Nephron (organoid): ENCODE data around the gene AK1.
A peak's percentile ranks its signal among the peaks of the same experiment; 100 is the strongest.

Experiments
- H3K27ac Mint-ChIP-seq, 3 experiments: 2 replicates each; pipeline ENCODE4 v1.8.0; 2020; ENCODE audit warnings: mixed read lengths in 3 of 3, mild to moderate bottlenecking in 2 of 3, moderate library complexity in 1 of 3
- H3K27me3 Mint-ChIP-seq: 2 replicates; pipeline ENCODE4 v1.8.0; 2021; ENCODE audit warnings: low read depth, mild to moderate bottlenecking, moderate library complexity, mixed read lengths
- H3K36me3 Mint-ChIP-seq: 2 replicates; pipeline ENCODE4 v1.8.0; 2020; ENCODE audit warnings: low read depth, mixed read lengths
- H3K4me1 Mint-ChIP-seq: 2 replicates; pipeline ENCODE4 v1.8.0; 2020; ENCODE audit warnings: mixed read lengths
- H3K4me3 Mint-ChIP-seq, 3 experiments: 2 replicates each; pipeline ENCODE4 v1.8.0; 2020; ENCODE audit warnings: mild to moderate bottlenecking in 3 of 3, mixed read lengths in 3 of 3, moderate library complexity in 2 of 3
- H3K9me3 Mint-ChIP-seq: 2 replicates; pipeline ENCODE4 v1.8.0; 2020; ENCODE audit warnings: mixed read lengths
- CTCF ChIP-seq, 3 experiments: fragments of 200-600 bp; sonication (generic); IDR thresholded peaks; one replicate each; pipeline ENCODE4 v1.5.0; 2021; ENCODE audit warnings: antibody characterized with exemption in 3 of 3; ENCODE audit not compliant: unreplicated experiment in 3 of 3

AK1 gene

GRCh38 chr9:127912882-127913281 lies 35.4 kb upstream of the AK1 start:
- peaks cover 10% of the 10 kb centered on the region for H3K27me3 Mint-ChIP-seq
- no peaks in the 10 kb centered on the region for H3K9me3 Mint-ChIP-seq
- H3K4me3 Mint-ChIP-seq = no peak overlapping the region

GRCh38 chr9:127912296-127912695 lies 34.8 kb upstream of the AK1 start:
- TF ChIP-seq CTCF (IDR thresholded peaks at IDR 0.05; ENCODE audit: unreplicated experiment in 3 of 3) = no peak
- Mint-ChIP-seq H3K36me3 (peaks cover 11% of the 10 kb centered on the region), H3K9me3 (no peaks in the 10 kb centered on the region), H3K27me3 (peaks cover 10% of the 10 kb centered on the region), H3K4me1 (peaks cover 7% of the 10 kb centered on the region), H3K4me3 (no peak overlapping the region), H3K27ac (no peak overlapping the region)

More at GRCh38 chr9:127912882-127913281, 35.4 kb upstream of the AK1 start:
- peaks cover 11% of the 10 kb centered on the region for H3K36me3 Mint-ChIP-seq
- peaks cover 7% of the 10 kb centered on the region for H3K4me1 Mint-ChIP-seq
- no peak for TF ChIP-seq CTCF (IDR thresholded peaks at IDR 0.05; ENCODE audit: unreplicated experiment in 3 of 3)
- no peak overlapping the region for H3K27ac Mint-ChIP-seq

- H3K27me3 Mint-ChIP-seq = peaks cover 7% of the 10 kb centered on the region
- no peaks in the 10 kb centered on the region for H3K9me3 Mint-ChIP-seq
- peak overlapping the region in 1 of 3 experiments; percentile 6 for H3K4me3 Mint-ChIP-seq
- peak overlapping the region in 2 of 3 experiments; percentile 7 to 34 for H3K27ac Mint-ChIP-seq
- H3K36me3 Mint-ChIP-seq = peaks cover 11% of the 10 kb centered on the region
- peak in 2 of 3 experiments; percentile 23 to 33 for TF ChIP-seq CTCF (IDR thresholded peaks at IDR 0.05; ENCODE audit: unreplicated experiment in 3 of 3)
- peaks cover 12% of the 10 kb centered on the region for H3K4me1 Mint-ChIP-seq
These were observed 33.2 kb upstream of the AK1 start for GRCh38 chr9:127910613-127911205.

- Mint-ChIP-seq H3K36me3 (peaks cover 11% of the 10 kb centered on the region), H3K4me3 (no peak overlapping the region), H3K27ac (no peak overlapping the region), H3K9me3 (no peaks in the 10 kb centered on the region), H3K27me3 (peaks cover 7% of the 10 kb centered on the region), H3K4me1 (peaks cover 17% of the 10 kb centered on the region)
- TF ChIP-seq CTCF (IDR thresholded peaks at IDR 0.05; ENCODE audit: unreplicated experiment in 3 of 3) = no peak
These were observed 32.4 kb upstream of the AK1 start for GRCh38 chr9:127909839-127910273.

GRCh38 chr9:127908660-127908926 lies 31.1 kb upstream of the AK1 start:
- no peak for TF ChIP-seq CTCF (IDR thresholded peaks at IDR 0.05; ENCODE audit: unreplicated experiment in 3 of 3)
- H3K27ac Mint-ChIP-seq = no peak overlapping the region
- H3K9me3 Mint-ChIP-seq = no peaks in the 10 kb centered on the region
- H3K4me3 Mint-ChIP-seq = no peak overlapping the region
- peaks cover 7% of the 10 kb centered on the region for H3K27me3 Mint-ChIP-seq
- peaks cover 11% of the 10 kb centered on the region for H3K36me3 Mint-ChIP-seq
- peaks cover 30% of the 10 kb centered on the region for H3K4me1 Mint-ChIP-seq
